A673 (cell line): ENCODE measurements around the gene GNG7. TPM values are rescaled to one million over a fixed set of nuclear protein-coding genes. Genes with fewer than 3 reads are reported as not detected.

ENCODE experiments used
- BruUV-seq: library from RNA; stranded (reverse); fragments of 400-500 nt; replicated peaks from 2 replicates; lab custom pipeline; 2021; lab: Mats Ljungman, UMichigan
- CTCF ChIA-PET: fragments of 300-600 bp; sonication (Branson Sonifier 250); formaldehyde crosslinking; loops from one replicate; lab custom pipeline; 2022; ENCODE audit warnings: antibody characterized with exemption; lab: Charles Lee
- POLR2A ChIA-PET: fragments of 300-600 bp; sonication (Branson Sonifier 250); formaldehyde crosslinking; loops from one replicate; lab custom pipeline; 2022; ENCODE audit warnings: antibody characterized with exemption; ENCODE audit not compliant: low non-redundant PET; lab: Charles Lee
- DNase-seq: peaks from one replicate; pipeline ENCODE4 v3.0.0-alpha.2; 2015; ENCODE audit warnings: low spot score
- H3K27ac ChIP-seq: fragments of 200-600 bp; sonication (generic); 2 replicates; pipeline ENCODE4 v1.5.1; 2016; ENCODE audit warnings: mixed run types, low read depth, mild to moderate bottlenecking, mixed read lengths, antibody characterized with exemption, low read length; ENCODE audit not compliant: poor library complexity, severe bottlenecking
- H3K27me3 ChIP-seq: fragments of 200-600 bp; sonication (generic); replicated peaks from 2 replicates; pipeline ENCODE4 v1.6.1; 2017; ENCODE audit warnings: mixed run types, low read depth, mild to moderate bottlenecking, mixed read lengths, antibody characterized with exemption, low read length; ENCODE audit not compliant: insufficient read depth, poor library complexity
- H3K36me3 ChIP-seq: fragments of 200-600 bp; sonication (generic); 2 replicates; pipeline ENCODE4 v1.6.1; 2016; ENCODE audit warnings: mixed run types, mild to moderate bottlenecking, mixed read lengths, antibody characterized with exemption, low read length; ENCODE audit not compliant: insufficient read depth, poor library complexity, severe bottlenecking
- H3K4me1 ChIP-seq: fragments of 200-600 bp; sonication (generic); 2 replicates; pipeline ENCODE4 v1.6.1; 2017; ENCODE audit warnings: mixed run types, mild to moderate bottlenecking, mixed read lengths, antibody characterized with exemption, low read length; ENCODE audit not compliant: insufficient read depth, poor library complexity, severe bottlenecking
- H3K4me3 ChIP-seq: fragments of 200-600 bp; sonication (generic); 2 replicates; pipeline ENCODE4 v1.5.1; 2016; ENCODE audit warnings: low read depth, mixed run types, mild to moderate bottlenecking, mixed read lengths, low read length; ENCODE audit not compliant: poor library complexity, severe bottlenecking
- H3K9me3 ChIP-seq: fragments of 200-600 bp; sonication (generic); 2 replicates; pipeline ENCODE4 v1.6.1; 2016; ENCODE audit warnings: mixed run types, low read depth, mild to moderate bottlenecking, mixed read lengths, antibody characterized with exemption, low read length; ENCODE audit not compliant: poor library complexity, severe bottlenecking
- CTCF ChIP-seq: fragments of 300-800, 200-600 bp; sonication (generic); conservative IDR thresholded peaks from 2 replicates; pipeline ENCODE4 v1.5.1; 2017; ENCODE audit warnings: low read depth, mild to moderate bottlenecking, antibody characterized with exemption, low read length, moderate library complexity, mixed read lengths
- EZH2 ChIP-seq: fragments of 200-600 bp; sonication (generic); IDR thresholded peaks from 2 replicates; pipeline ENCODE4 v1.6.1; 2017; ENCODE audit warnings: borderline replicate concordance, low read depth, mild to moderate bottlenecking, mixed read lengths, antibody characterized with exemption, low read length; ENCODE audit not compliant: poor library complexity, severe bottlenecking
- intact Hi-C: fragments of 100-400 bp; cut with micrococcal nuclease; formaldehyde crosslinking; loops from one replicate; pipeline ENCODE4 v1.10.0; 2022; ENCODE audit not compliant: unreplicated experiment
- total RNA-seq: library from RNA; stranded (reverse); gene quantifications from 2 replicates; pipeline ENCODE4 v1.2.3, GENCODE V29; 2021

The GNG7 gene
- total RNA-seq, 1 experiment from 2014 or later: 0.30 TPM

- ChIA-PET CTCF (interaction anchor here (0.6 kb wide), 1 partner anchor 76 kb away, joined by 4 read pairs; no protein-coding TSS in a partner anchor), POLR2A (no interaction called here)
- H3K27me3 ChIP-seq: no peaks in the 10 kb centered on the region
- BruUV-seq: no TSS peak
- no peak overlapping the region for H3K4me3 ChIP-seq
- no peaks in the 10 kb centered on the region for H3K36me3 ChIP-seq
- DNase-seq: peak; percentile 52
- peaks cover 7% of the 10 kb centered on the region for H3K4me1 ChIP-seq
- intact Hi-C loops: no loop called here
- no peaks in the 10 kb centered on the region for H3K9me3 ChIP-seq
- peak overlapping the region; percentile 19 for H3K27ac ChIP-seq
- TF ChIP-seq EZH2: no peak
- TF ChIP-seq CTCF: no peak
These were observed 147.6 kb downstream of the GNG7 start for GRCh38 chr19:2554856-2555255.

- Histone ChIP-seq H3K36me3 (no peaks in the 10 kb centered on the region), H3K4me3 (no peak overlapping the region), H3K9me3 (no peaks in the 10 kb centered on the region), H3K27me3 (no peaks in the 10 kb centered on the region), H3K4me1 (peaks cover 7% of the 10 kb centered on the region), H3K27ac (no peak overlapping the region)
- POLR2A ChIA-PET: interaction anchor here (0.7 to 1.0 kb wide), 2 partner anchors 77 to 78 kb away, joined by 3 to 6 read pairs; partner anchors contain the start of gene GADD45B
- DNase-seq: no peak
- TF ChIP-seq EZH2 (no peak), CTCF (no peak)
- intact Hi-C loops: no loop called here
- CTCF ChIA-PET: no interaction called here
- BruUV-seq: no TSS peak
These were observed 149.0 kb downstream of the GNG7 start for GRCh38 chr19:2553510-2553909.

- ChIA-PET POLR2A (interaction anchor here (0.6 to 1.0 kb wide), 3 partner anchors 76 to 1918 kb away, joined by 3 to 6 read pairs (median 4); partner anchors contain the start of gene GADD45B), CTCF (interaction anchor here (0.6 to 0.8 kb wide), 4 partner anchors 11 to 58 kb away, joined by 4 to 10 read pairs (median 8); no protein-coding TSS in a partner anchor)
- intact Hi-C loops: no loop called here
- Histone ChIP-seq H3K9me3 (no peaks in the 10 kb centered on the region), H3K4me1 (peaks cover 7% of the 10 kb centered on the region), H3K27me3 (no peaks in the 10 kb centered on the region), H3K4me3 (peak overlapping the region; percentile 28), H3K27ac (peak overlapping the region; percentile 72), H3K36me3 (no peaks in the 10 kb centered on the region)
- BruUV-seq: no TSS peak
- DNase-seq: peak; percentile 91
- TF ChIP-seq CTCF: no peak
- no peak for TF ChIP-seq EZH2
These were observed 149.6 kb downstream of the GNG7 start for GRCh38 chr19:2552859-2553258.
